Activated naive CD4-positive, alpha-beta T cell treated with anti-CD3 and anti-CD28 coated beads, Interleukin-2, amount 50 U/mL, for 24 hours (primary cell): ENCODE measurements around the gene SEMA5B.

Experiments used
- H3K27ac Mint-ChIP-seq: one replicate; pipeline ENCODE4 v1.8.0; 2021; ENCODE audit warnings: mild to moderate bottlenecking, mixed read lengths
- H3K27me3 Mint-ChIP-seq: one replicate; pipeline ENCODE4 v1.8.0; 2021; ENCODE audit warnings: mixed read lengths
- H3K36me3 Mint-ChIP-seq: one replicate; pipeline ENCODE4 v1.8.0; 2021; ENCODE audit warnings: mixed read lengths
- H3K4me1 Mint-ChIP-seq: one replicate; pipeline ENCODE4 v1.8.0; 2021; ENCODE audit warnings: mixed read lengths
- H3K4me3 Mint-ChIP-seq: one replicate; pipeline ENCODE4 v1.8.0; 2021; ENCODE audit warnings: mild to moderate bottlenecking, mixed read lengths
- H3K9me3 Mint-ChIP-seq: one replicate; pipeline ENCODE4 v1.8.0; 2021; ENCODE audit warnings: mixed read lengths

Gene SEMA5B

GRCh38 chr3:122962149-122962548, 65.4 kb downstream of the SEMA5B start:
- H3K4me3 Mint-ChIP-seq, result no peak overlapping the region
- no peaks in the 10 kb centered on the region for H3K9me3 Mint-ChIP-seq
- H3K36me3 Mint-ChIP-seq, result no peaks in the 10 kb centered on the region
- H3K4me1 Mint-ChIP-seq, result no peaks in the 10 kb centered on the region
- H3K27me3 Mint-ChIP-seq, result peaks cover 2% of the 10 kb centered on the region
- H3K27ac Mint-ChIP-seq, result no peak overlapping the region

DNA sequence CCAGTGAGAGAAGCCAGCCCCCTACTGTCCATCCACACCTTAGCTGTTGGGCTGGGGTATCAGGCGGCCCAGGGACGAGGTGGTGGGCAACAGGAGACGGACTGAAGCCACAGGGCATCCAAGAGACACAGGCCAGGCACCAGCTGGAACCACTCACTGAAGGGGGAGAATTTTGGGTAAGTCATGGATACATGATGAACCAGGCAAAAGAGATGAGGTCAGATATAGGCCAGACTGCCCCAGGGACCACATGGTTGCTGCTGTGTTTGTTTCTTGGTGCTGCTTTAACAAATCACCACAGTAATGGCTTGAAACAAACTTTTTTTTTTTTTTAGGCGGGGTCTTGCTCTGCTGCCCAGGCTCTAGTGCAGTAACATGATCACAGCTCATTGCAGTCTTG, 66.4 kb downstream of the SEMA5B start:
- Mint-ChIP-seq H3K9me3 (no peaks in the 10 kb centered on the region), H3K27ac (no peak overlapping the region), H3K27me3 (peaks cover 5% of the 10 kb centered on the region), H3K4me3 (no peak overlapping the region), H3K36me3 (no peaks in the 10 kb centered on the region), H3K4me1 (no peaks in the 10 kb centered on the region)

DNA sequence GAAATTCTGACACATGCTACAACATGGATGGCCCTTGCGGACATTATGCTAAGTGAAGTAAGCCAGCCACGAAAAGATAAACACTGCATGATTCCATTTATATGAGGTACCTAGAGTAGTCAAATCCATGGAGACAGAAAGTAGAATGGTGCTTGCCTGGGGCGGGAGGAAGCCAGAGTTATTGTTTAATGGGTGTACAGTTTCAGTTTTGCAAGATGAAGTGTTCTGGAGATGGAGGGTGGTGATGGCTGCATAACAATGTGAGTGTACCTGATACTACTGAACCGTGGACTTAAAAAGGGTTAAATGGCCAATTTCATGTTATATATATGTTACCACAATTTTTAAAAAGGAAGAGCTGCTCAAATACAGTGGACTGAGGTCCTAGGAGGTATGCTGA, 66.9 kb downstream of the SEMA5B start:
- Mint-ChIP-seq H3K27me3 (peaks cover 5% of the 10 kb centered on the region), H3K4me3 (no peak overlapping the region), H3K9me3 (no peaks in the 10 kb centered on the region), H3K4me1 (no peaks in the 10 kb centered on the region), H3K36me3 (no peaks in the 10 kb centered on the region), H3K27ac (no peak overlapping the region)

DNA sequence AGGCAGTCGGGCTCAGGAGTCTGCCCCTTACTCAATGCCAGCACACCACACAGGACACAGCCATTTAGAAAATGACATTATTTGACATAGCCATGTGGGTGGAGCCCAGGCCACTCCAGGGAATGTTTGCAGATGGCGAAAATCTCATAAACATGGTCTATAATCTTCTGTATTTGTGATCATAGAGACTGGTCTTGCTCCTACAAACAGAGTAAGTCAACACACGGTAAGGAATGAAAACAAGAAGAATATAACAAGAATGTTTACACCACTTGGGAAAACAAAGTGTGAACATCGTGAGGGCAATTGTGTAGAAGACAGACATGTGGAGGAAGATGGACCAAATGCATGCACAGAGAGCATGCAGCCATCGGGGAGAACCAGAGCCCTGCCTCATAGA, 68.2 kb downstream of the SEMA5B start:
- Mint-ChIP-seq H3K27ac (no peak overlapping the region), H3K36me3 (no peaks in the 10 kb centered on the region), H3K4me3 (no peak overlapping the region), H3K4me1 (no peaks in the 10 kb centered on the region), H3K27me3 (peaks cover 5% of the 10 kb centered on the region), H3K9me3 (no peaks in the 10 kb centered on the region)

DNA sequence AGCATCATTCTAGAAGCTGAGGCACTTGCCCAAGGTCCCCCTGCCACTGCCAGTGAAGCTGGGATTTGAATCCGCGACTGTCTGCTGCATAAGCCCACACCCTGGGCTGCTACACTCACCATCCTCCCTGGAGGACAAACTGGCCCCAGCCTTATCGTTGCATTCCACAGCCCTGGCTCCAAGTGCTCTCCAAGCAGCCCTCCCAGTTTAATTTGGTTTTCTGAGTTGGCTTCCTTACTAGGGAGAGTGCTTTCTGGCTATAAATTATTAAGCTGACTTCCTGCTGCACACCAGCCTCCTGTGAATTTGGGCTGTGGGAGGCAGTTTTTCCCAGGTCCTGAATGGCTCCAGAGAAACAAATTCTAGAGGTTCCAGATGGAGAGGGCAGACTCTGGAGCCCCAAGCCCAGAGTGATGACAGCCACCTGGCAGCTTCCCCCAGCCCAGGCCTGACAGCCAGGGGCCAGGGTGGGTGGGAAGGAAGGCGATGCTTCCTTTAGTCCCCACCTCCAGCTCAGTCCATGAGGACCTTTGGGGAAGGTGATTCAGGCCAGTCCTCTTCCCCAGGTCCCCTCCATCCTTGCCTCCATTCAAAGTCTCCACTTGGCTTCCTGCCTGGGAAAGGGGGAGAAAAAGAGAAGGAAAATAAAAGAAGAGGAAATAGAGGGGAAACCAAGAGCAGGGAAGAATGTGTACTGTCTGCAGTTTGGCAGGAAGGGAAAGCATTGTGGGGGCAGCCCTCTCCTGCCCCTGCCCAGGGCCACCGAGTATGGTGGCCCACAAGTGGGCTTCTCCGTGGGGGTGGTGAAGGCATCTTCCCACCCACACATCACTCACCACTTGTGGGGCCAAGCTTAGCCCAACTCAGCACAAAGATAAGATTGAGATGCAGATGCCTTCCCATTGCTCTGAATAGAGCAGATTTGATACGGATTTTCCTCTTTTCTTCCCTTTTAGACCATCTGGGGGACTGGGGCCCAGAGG, 69.6 kb downstream of the SEMA5B start:
- Mint-ChIP-seq H3K36me3 (no peaks in the 10 kb centered on the region), H3K4me1 (no peaks in the 10 kb centered on the region), H3K9me3 (no peaks in the 10 kb centered on the region)

DNA sequence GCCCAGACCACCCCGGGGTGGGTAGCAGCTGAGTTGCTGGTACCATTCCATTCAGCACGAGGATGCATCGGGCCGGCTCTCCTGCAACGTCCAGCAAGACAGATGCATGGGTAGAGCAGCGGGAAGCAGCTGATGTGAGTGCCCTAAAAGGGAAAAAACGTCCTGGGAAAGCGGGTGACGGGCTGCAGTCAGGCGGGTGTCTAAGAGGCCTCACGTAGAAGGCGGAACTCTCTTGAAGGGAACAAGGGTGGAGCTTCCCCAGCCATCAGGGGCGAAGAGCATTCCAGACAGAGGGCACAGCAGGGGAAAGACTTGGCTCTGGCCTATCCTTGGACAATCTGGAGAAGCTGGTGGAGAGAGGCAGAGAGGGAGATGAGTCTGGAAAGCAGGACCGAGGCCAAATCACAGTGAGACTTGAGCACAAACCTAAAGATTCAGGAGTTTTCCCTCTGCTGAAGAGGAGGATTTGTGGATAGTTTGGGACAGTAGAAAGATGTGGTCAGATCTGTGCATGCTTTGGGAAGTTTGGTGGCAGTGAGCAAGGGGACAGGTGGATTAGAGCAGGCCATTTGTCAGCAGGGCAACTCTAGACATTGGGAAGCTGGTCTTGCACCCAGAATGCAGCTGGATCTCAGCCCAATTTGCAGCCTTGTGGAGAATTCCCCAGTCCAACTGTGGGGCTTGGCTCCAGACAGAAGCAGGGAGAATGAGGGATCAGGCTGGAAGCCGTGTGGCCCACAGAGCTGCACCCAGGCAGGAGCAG, 70.7 kb downstream of the SEMA5B start:
- H3K27ac Mint-ChIP-seq, result no peak overlapping the region
- peaks cover 5% of the 10 kb centered on the region for H3K27me3 Mint-ChIP-seq
- H3K36me3 Mint-ChIP-seq, result no peaks in the 10 kb centered on the region
- H3K4me3 Mint-ChIP-seq, result no peak overlapping the region
- no peaks in the 10 kb centered on the region for H3K9me3 Mint-ChIP-seq
- no peaks in the 10 kb centered on the region for H3K4me1 Mint-ChIP-seq

More for the DNA sequence above, 69.6 kb downstream of the SEMA5B start:
- Mint-ChIP-seq H3K27ac (no peak overlapping the region), H3K27me3 (peaks cover 5% of the 10 kb centered on the region), H3K4me3 (no peak overlapping the region)

- peaks cover 5% of the 10 kb centered on the region for H3K27me3 Mint-ChIP-seq
- H3K36me3 Mint-ChIP-seq, result no peaks in the 10 kb centered on the region
- no peak overlapping the region for H3K4me3 Mint-ChIP-seq
- no peaks in the 10 kb centered on the region for H3K4me1 Mint-ChIP-seq
- no peak overlapping the region for H3K27ac Mint-ChIP-seq
- no peaks in the 10 kb centered on the region for H3K9me3 Mint-ChIP-seq
These were observed 71.5 kb downstream of the SEMA5B start for GRCh38 chr3:122955916-122956692.

GRCh38 chr3:122952520-122952919, 75.0 kb downstream of the SEMA5B start:
- H3K27ac Mint-ChIP-seq, result no peak overlapping the region
- H3K27me3 Mint-ChIP-seq, result peaks cover 3% of the 10 kb centered on the region
- H3K4me3 Mint-ChIP-seq, result no peak overlapping the region
- H3K9me3 Mint-ChIP-seq, result no peaks in the 10 kb centered on the region
- no peaks in the 10 kb centered on the region for H3K36me3 Mint-ChIP-seq
- H3K4me1 Mint-ChIP-seq, result no peaks in the 10 kb centered on the region

- no peak overlapping the region for H3K4me3 Mint-ChIP-seq
- no peaks in the 10 kb centered on the region for H3K9me3 Mint-ChIP-seq
These were observed 79.2 kb downstream of the SEMA5B start for GRCh38 chr3:122948408-122948807.

GRCh38 chr3:122947738-122948137, 79.8 kb downstream of the SEMA5B start:
- no peaks in the 10 kb centered on the region for H3K27me3 Mint-ChIP-seq
- H3K36me3 Mint-ChIP-seq, result no peaks in the 10 kb centered on the region
- no peaks in the 10 kb centered on the region for H3K4me1 Mint-ChIP-seq
- H3K27ac Mint-ChIP-seq, result no peak overlapping the region
- H3K9me3 Mint-ChIP-seq, result no peaks in the 10 kb centered on the region
- no peak overlapping the region for H3K4me3 Mint-ChIP-seq

More at GRCh38 chr3:122948408-122948807, 79.2 kb downstream of the SEMA5B start:
- H3K4me1 Mint-ChIP-seq, result no peaks in the 10 kb centered on the region
- no peaks in the 10 kb centered on the region for H3K36me3 Mint-ChIP-seq
- H3K27ac Mint-ChIP-seq, result no peak overlapping the region
- no peaks in the 10 kb centered on the region for H3K27me3 Mint-ChIP-seq

GRCh38 chr3:122947196-122947595, 80.4 kb downstream of the SEMA5B start:
- Mint-ChIP-seq H3K27me3 (no peaks in the 10 kb centered on the region), H3K4me3 (no peak overlapping the region), H3K27ac (no peak overlapping the region), H3K36me3 (no peaks in the 10 kb centered on the region), H3K4me1 (no peaks in the 10 kb centered on the region), H3K9me3 (no peaks in the 10 kb centered on the region)

DNA sequence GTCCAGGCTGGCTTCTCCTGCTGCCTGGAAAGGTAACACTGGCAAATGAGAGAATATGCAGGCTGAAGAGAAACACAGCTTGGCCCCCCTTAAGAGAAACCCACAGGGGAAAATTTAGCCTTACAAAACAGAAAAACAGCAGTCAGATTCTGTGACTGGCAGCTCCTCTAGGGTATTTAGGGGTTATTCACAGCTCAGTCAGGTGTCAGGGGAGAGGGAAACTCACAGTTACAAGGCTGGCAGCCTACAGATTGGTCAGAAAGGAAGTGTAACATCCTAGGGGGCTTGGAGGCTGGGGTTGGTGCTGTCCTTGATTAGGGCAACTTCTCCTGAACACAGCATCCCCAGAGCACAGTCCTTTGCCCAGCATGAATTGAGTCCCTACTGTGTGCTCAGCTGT, 81.4 kb downstream of the SEMA5B start:
- Mint-ChIP-seq H3K27me3 (no peaks in the 10 kb centered on the region), H3K4me3 (no peak overlapping the region), H3K4me1 (no peaks in the 10 kb centered on the region), H3K36me3 (no peaks in the 10 kb centered on the region), H3K27ac (no peak overlapping the region), H3K9me3 (no peaks in the 10 kb centered on the region)

DNA sequence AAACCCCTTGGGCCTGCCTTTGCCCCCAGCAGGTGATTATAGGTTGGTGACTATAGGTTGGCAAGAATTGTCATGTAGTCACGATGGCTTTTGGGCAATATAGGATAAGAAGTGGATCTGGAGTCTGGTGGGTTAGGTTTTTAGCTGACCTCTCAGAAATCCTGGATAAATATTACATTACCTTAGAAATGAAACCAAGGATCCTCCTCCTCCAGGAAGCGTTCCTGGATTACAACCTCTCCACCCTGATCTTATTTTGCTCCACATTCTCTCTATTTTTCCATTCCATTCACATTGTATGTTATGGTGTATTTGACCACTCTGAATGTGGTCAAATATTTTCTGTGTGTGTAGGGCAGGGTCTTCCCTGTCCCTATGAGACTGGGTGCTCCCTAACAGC, 82.3 kb downstream of the SEMA5B start:
- no peaks in the 10 kb centered on the region for H3K27me3 Mint-ChIP-seq
- no peaks in the 10 kb centered on the region for H3K4me1 Mint-ChIP-seq
- no peaks in the 10 kb centered on the region for H3K36me3 Mint-ChIP-seq
- no peaks in the 10 kb centered on the region for H3K9me3 Mint-ChIP-seq
- H3K4me3 Mint-ChIP-seq, result no peak overlapping the region
- H3K27ac Mint-ChIP-seq, result peak overlapping the region; percentile 69

DNA sequence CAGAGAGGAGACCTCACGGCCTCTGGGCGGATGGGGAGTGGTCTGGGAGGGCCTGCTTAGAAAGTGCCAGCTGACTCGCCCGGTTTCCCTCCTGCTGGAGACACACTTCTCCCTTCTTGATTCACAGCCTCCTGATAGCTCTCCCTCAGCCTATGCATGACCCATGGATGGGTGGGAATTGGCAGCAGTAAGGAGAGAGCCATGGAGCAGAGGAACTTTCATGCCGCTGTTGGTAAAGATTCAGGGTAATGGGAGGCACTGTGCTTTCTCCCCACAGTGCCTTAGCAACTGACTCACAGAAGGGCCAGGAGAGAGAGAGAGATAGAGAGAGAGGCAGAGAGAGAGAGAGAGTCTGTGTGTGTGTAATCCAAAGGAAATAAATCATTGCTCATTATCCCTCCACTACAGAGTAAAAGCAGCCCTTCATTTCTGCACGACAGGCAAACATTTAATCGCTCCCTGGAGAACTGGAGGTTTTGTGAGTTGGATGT, 82.8 kb downstream of the SEMA5B start:
- H3K4me1 Mint-ChIP-seq, result no peaks in the 10 kb centered on the region
- H3K27me3 Mint-ChIP-seq, result no peaks in the 10 kb centered on the region
- no peak overlapping the region for H3K27ac Mint-ChIP-seq
- H3K4me3 Mint-ChIP-seq, result no peak overlapping the region
- no peaks in the 10 kb centered on the region for H3K9me3 Mint-ChIP-seq
- no peaks in the 10 kb centered on the region for H3K36me3 Mint-ChIP-seq

DNA sequence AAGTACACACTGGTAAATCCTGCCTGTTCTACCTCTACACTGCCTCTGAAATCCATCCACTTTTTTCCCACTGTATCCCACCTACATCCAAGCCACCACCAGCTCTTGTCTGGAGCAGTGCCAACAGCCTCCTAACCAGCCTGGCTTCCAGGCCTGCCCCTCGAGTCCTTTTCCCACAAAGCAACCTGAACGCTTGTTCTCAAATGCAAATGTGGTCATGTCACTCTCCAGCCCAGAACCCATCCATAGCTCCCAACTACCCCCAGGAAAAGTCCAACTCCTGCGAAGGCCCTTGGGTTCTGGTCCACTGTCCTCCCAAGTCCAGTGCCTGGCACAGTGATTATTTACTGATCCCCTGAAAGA, 83.8 kb downstream of the SEMA5B start:
- no peaks in the 10 kb centered on the region for H3K9me3 Mint-ChIP-seq
- H3K36me3 Mint-ChIP-seq, result no peaks in the 10 kb centered on the region
- no peaks in the 10 kb centered on the region for H3K27me3 Mint-ChIP-seq
- H3K4me3 Mint-ChIP-seq, result no peak overlapping the region
- H3K27ac Mint-ChIP-seq, result no peak overlapping the region
- no peaks in the 10 kb centered on the region for H3K4me1 Mint-ChIP-seq
